ENCODE measurements around the gene SEC16B.

Gene SEC16B

DNA sequence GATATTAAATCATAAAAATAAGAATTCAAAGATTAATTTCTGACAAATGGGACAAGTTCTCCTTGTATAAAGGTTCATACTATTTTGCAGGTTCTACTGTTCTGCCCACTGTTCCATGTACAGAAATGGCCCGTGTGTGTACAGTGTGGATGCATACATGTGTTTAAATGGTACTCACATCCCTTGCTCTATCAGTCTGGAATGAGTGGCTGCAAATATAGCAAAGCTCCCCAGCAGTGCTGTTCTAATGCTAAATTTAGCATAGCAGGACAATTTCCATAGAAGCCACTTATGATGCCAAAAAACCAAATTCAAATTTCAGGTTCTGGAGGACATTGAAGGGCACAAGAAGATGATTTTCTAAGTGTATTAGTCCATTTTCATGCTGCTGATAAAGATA is 9.4 kb upstream of the SEC16B start:
- no peak overlapping the region for H3K4me3 ChIP-seq (ENCODE audit: low read length)
- no peak for DNase-seq (ENCODE audit: low read depth)
- TF ChIP-seq, protein P1, sequence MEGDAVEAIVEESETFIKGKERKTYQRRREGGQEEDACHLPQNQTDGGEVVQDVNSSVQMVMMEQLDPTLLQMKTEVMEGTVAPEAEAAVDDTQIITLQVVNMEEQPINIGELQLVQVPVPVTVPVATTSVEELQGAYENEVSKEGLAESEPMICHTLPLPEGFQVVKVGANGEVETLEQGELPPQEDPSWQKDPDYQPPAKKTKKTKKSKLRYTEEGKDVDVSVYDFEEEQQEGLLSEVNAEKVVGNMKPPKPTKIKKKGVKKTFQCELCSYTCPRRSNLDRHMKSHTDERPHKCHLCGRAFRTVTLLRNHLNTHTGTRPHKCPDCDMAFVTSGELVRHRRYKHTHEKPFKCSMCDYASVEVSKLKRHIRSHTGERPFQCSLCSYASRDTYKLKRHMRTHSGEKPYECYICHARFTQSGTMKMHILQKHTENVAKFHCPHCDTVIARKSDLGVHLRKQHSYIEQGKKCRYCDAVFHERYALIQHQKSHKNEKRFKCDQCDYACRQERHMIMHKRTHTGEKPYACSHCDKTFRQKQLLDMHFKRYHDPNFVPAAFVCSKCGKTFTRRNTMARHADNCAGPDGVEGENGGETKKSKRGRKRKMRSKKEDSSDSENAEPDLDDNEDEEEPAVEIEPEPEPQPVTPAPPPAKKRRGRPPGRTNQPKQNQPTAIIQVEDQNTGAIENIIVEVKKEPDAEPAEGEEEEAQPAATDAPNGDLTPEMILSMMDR (conservative IDR thresholded peaks at IDR 0.05; ENCODE audit: low read depth, low read length), result no peak

DNA sequence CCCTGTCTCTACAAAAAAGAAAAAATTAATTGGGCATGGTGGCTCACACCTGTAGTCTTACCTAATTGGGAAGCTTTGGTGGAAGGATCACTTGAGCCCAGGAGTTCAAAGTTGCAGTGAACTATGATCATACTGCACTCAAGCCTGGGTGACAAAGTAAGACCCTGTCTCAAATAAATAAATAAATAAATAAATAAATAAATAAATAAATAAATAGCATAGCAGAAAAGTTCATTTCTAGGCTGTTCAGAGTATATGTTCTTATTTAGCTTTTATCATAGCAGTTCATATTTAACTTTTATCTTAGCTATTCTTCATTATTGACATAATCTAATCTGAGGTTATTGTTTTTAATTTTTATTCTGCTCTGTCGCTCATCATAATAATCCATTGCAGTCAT is 8.7 kb upstream of the SEC16B start:
- TF ChIP-seq, protein P1 (conservative IDR thresholded peaks at IDR 0.05; ENCODE audit: low read depth, low read length), result no peak
- H3K4me3 ChIP-seq (ENCODE audit: low read length), result no peak overlapping the region

GRCh38 chr1:177977141-177977540 is 7.3 kb upstream of the SEC16B start:
- H3K4me3 ChIP-seq (ENCODE audit: low read length), result no peak overlapping the region
- no peak for DNase-seq (ENCODE audit: low read depth)
- TF ChIP-seq, protein P1 (conservative IDR thresholded peaks at IDR 0.05; ENCODE audit: low read depth, low read length), result no peak

More for the DNA sequence above, 8.7 kb upstream of the SEC16B start:
- no peak for DNase-seq (ENCODE audit: low read depth)

DNA sequence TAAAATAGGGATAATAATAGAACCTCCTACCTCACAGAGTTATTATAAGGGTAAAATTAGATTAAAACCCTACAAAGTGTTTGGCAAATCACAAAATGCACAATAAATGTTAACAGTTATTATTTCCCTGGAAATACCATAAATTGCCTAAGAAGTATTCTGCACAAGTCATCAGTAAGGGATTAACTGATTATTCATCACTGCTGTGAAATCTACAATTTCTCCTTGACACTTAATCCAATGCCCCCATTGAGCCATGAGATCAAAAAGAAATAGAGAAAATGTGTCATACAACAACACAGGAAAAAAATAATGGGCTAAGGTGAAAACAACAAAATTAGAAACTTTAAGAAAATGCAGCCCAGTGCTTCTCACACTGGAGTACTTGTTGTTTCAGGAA is 6.7 kb upstream of the SEC16B start:
- DNase-seq (ENCODE audit: low read depth), result peak; percentile 71

GRCh38 chr1:177975588-177976495 is 6.0 kb upstream of the SEC16B start:
- TF ChIP-seq, protein P1 (conservative IDR thresholded peaks at IDR 0.05; ENCODE audit: low read depth, low read length), result no peak
- peak; percentile 34 for DNase-seq (ENCODE audit: low read depth)
- H3K4me3 ChIP-seq (ENCODE audit: low read length), result no peak overlapping the region

More for the DNA sequence above, 6.7 kb upstream of the SEC16B start:
- H3K4me3 ChIP-seq (ENCODE audit: low read length), result no peak overlapping the region
- TF ChIP-seq, protein P1 (conservative IDR thresholded peaks at IDR 0.05; ENCODE audit: low read depth, low read length), result no peak

- TF ChIP-seq, protein P1 (conservative IDR thresholded peaks at IDR 0.05; ENCODE audit: low read depth, low read length), result no peak
- no peak for DNase-seq (ENCODE audit: low read depth)
- no peak overlapping the region for H3K4me3 ChIP-seq (ENCODE audit: low read length)
These were observed 3.7 kb upstream of the SEC16B start for GRCh38 chr1:177973585-177973984.

GRCh38 chr1:177969109-177969508 is 749 bp downstream of the SEC16B start:
- TF ChIP-seq, protein P1 (conservative IDR thresholded peaks at IDR 0.05; ENCODE audit: low read depth, low read length), result no peak
- H3K4me3 ChIP-seq (ENCODE audit: low read length), result no peak overlapping the region
- DNase-seq (ENCODE audit: low read depth), result no peak
